HFFc6 (cell line): Measurements from ENCODE around the gene DNASE2. TPM values are rescaled to one million over a fixed set of nuclear protein-coding genes. Genes with fewer than 3 reads are reported as not detected.
A peak's percentile ranks its signal among the peaks of the same experiment; 100 is the strongest.

Experiments
- DNase-seq: peaks from one replicate; pipeline ENCODE4 v3.0.0-alpha.2; 2018
- H3K27ac Mint-ChIP-seq: 2 replicates; pipeline ENCODE4 v1.8.0; 2020; ENCODE audit warnings: mild to moderate bottlenecking, mixed read lengths
- H3K27me3 Mint-ChIP-seq: 2 replicates; pipeline ENCODE4 v1.8.0; 2021; ENCODE audit warnings: mild to moderate bottlenecking, moderate library complexity, mixed read lengths; ENCODE audit not compliant: insufficient read depth
- H3K36me3 Mint-ChIP-seq: 2 replicates; pipeline ENCODE4 v1.8.0; 2021; ENCODE audit warnings: low read depth, mixed read lengths
- H3K4me1 Mint-ChIP-seq: 2 replicates; pipeline ENCODE4 v1.8.0; 2020; ENCODE audit warnings: low read depth, mixed read lengths
- H3K4me3 Mint-ChIP-seq: 2 replicates; pipeline ENCODE4 v1.8.0; 2020; ENCODE audit warnings: mild to moderate bottlenecking, moderate library complexity, mixed read lengths
- H3K9me3 Mint-ChIP-seq: 2 replicates; pipeline ENCODE4 v1.8.0; 2020; ENCODE audit warnings: mild to moderate bottlenecking, mixed read lengths
- CTCF ChIP-seq: fragments of 200-600 bp; sonication (generic); IDR thresholded peaks from 2 replicates; pipeline ENCODE4 v1.5.0; 2021; ENCODE audit warnings: antibody characterized with exemption, mild to moderate bottlenecking
- total RNA-seq, 6 experiments: library from RNA; stranded (reverse); fragmentation: NEBNext Ultra II Directional; extraction: Animal tissue kit (Norgen Biotek cat#: 25700); gene quantifications; 2 replicates in 1 of 6; 3 replicates in 5 of 6; pipeline ENCODE4 v1.2.3, GENCODE V29; 2021

The DNASE2 gene
- total RNA-seq, 6 experiments from 2014 or later = 26.0 to 33.5 (median 28.4) TPM

DNA sequence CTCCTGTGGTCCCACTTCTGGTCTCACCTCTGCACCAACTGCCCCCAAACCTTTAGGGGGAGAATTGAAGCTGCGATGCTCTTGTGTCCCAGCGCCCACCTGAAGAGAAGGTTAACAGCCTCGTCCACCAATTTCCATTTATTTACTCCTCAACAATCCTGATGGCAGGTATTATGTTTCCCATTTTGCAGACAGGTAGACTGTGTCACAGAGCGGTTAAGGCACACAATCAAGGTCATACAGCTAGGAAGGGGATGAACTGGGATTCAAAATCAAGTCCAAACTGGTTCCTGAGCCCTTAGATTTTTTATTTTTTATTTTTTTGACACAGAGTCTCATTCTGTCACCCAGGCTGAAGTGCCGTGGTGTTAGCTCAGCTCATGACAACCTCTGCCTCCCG lies 6.2 kb downstream of the DNASE2 start:
- H3K27me3 Mint-ChIP-seq = peaks cover 4% of the 10 kb centered on the region
- H3K9me3 Mint-ChIP-seq = peaks cover 15% of the 10 kb centered on the region
- DNase-seq = no peak
- no peak for TF ChIP-seq CTCF
- H3K4me1 Mint-ChIP-seq = no peaks in the 10 kb centered on the region
- peaks cover 12% of the 10 kb centered on the region for H3K36me3 Mint-ChIP-seq
- no peak overlapping the region for H3K4me3 Mint-ChIP-seq
- no peak overlapping the region for H3K27ac Mint-ChIP-seq

- peaks cover 12% of the 10 kb centered on the region for H3K36me3 Mint-ChIP-seq
- H3K27ac Mint-ChIP-seq = no peak overlapping the region
- peaks cover 15% of the 10 kb centered on the region for H3K9me3 Mint-ChIP-seq
- no peak for TF ChIP-seq CTCF
- H3K4me3 Mint-ChIP-seq = no peak overlapping the region
- H3K27me3 Mint-ChIP-seq = peaks cover 4% of the 10 kb centered on the region
- no peak for DNase-seq
- H3K4me1 Mint-ChIP-seq = no peaks in the 10 kb centered on the region
Observed at GRCh38 chr19:12873891-12874745, 7.1 kb downstream of the DNASE2 start.

DNA sequence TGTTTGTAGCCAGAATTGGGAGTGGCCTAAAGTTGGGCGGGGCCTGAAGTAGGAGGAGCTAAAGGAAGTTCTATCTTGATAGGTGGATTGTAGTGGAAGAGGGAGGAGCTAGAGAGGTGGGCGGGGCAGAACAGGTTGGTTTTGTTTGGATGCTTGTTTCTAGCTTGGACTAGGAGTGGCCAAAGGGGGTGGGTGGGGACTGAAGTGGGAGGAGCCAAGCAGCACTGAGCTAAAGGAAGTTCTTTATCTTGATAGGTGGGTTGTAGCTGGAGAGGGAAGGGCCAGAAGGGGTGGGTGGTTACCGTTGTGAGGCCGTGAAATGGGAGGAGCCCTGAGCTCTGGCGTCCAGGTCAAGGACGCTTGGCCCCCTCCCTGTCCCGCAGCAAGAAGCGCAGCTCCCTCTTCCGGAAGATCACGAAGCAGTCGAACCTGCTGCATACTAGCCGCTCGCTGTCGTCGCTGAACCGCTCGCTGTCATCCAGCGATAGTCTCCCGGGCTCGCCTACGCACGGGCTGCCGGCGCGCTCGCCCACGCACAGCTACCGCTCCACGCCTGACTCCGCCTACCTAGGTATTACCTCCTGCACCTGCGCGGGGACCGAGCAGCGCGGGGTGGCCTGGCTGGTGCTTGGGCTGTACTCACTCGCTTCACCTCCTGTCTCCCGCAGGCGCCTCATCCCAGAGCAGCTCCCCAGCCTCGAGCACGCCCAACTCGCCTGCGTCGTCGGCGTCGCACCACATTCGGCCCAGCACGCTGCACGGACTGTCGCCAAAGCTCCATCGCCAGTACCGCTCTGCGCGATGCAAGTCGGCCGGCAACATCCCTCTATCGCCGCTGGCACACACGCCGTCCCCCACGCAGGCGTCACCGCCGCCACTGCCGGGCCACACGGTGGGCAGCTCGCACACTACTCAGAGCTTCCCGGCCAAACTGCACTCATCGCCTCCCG lies 8.0 kb downstream of the DNASE2 start:
- no peak for TF ChIP-seq CTCF
- H3K27me3 Mint-ChIP-seq = peaks cover 4% of the 10 kb centered on the region
- H3K4me3 Mint-ChIP-seq = no peak overlapping the region
- no peaks in the 10 kb centered on the region for H3K4me1 Mint-ChIP-seq
- H3K27ac Mint-ChIP-seq = no peak overlapping the region
- H3K36me3 Mint-ChIP-seq = peaks cover 12% of the 10 kb centered on the region
- peaks cover 15% of the 10 kb centered on the region for H3K9me3 Mint-ChIP-seq
- peak; percentile 31 for DNase-seq

DNA sequence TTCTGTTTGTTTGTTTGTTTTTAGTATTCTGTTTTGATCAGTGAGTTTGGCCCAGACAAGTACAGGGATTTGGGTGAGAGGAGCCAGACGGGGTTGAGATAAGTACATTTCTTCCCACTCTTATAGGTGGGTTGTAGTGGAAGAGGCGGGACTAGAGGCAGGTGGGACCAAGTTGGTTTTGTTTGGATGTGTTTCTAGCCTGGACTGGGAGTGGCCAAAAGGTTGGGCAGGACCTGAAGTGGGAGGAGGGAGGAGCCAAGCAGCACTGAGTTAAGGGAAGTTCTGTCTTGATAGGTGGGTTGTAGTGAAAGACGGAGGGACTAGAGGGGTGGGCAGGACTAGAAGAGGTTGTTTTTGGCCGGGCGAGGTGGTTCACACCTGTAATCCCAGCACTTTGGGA lies 9.0 kb downstream of the DNASE2 start:
- Mint-ChIP-seq H3K27ac (no peak overlapping the region), H3K4me1 (no peaks in the 10 kb centered on the region), H3K4me3 (no peak overlapping the region), H3K27me3 (peaks cover 4% of the 10 kb centered on the region), H3K9me3 (peaks cover 15% of the 10 kb centered on the region), H3K36me3 (peaks cover 12% of the 10 kb centered on the region)
- TF ChIP-seq CTCF = no peak
- DNase-seq = no peak

DNA sequence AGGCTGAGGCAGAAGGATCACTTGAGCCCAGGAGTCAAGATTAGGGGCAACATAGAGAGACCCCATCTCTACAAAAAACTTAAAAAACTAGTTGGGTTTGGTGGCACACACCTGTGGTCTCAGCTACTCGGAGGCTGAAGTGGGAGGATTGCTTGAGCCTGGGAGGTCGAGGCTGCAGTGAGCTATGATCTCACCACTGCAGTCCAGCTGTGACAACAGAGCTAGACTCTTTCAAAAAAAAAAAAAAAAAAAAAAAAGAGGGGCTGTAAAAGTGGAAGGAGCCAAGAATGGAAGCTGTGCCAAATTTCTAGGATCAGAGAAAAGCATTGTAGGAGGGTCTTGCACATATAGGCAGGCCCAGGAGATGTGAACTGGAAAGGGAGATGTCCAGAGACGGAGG lies 9.6 kb downstream of the DNASE2 start:
- H3K4me1 Mint-ChIP-seq = no peaks in the 10 kb centered on the region

More for the DNA sequence above, 9.6 kb downstream of the DNASE2 start:
- TF ChIP-seq CTCF = no peak
- no peak overlapping the region for H3K27ac Mint-ChIP-seq
- peaks cover 4% of the 10 kb centered on the region for H3K27me3 Mint-ChIP-seq
- no peak for DNase-seq
- H3K4me3 Mint-ChIP-seq = no peak overlapping the region
- H3K9me3 Mint-ChIP-seq = peaks cover 15% of the 10 kb centered on the region
- H3K36me3 Mint-ChIP-seq = peaks cover 12% of the 10 kb centered on the region
